Endodermal cell (in vitro differentiated cells): ENCODE data around the gene MACROD2. TPM values are rescaled to one million over a fixed set of nuclear protein-coding genes. Genes with fewer than 3 reads are reported as not detected.

Source experiments
- DNase-seq: peaks from one replicate; pipeline ENCODE4 v3.0.0-alpha.2; 2017
- H3K27ac ChIP-seq: 2 replicates; pipeline ENCODE4 v1.5.1; 2013; ENCODE audit warnings: mild to moderate bottlenecking, low read depth, low read length, moderate library complexity
- H3K27me3 ChIP-seq: 2 replicates; pipeline ENCODE4 v1.6.1; 2013; ENCODE audit warnings: mild to moderate bottlenecking, low read length, moderate library complexity; ENCODE audit not compliant: insufficient read depth, control insufficient read depth, poor library complexity, severe bottlenecking
- H3K36me3 ChIP-seq: 2 replicates; pipeline ENCODE4 v1.7.0; 2013; ENCODE audit warnings: mild to moderate bottlenecking, low read length, moderate library complexity; ENCODE audit not compliant: control insufficient read depth, insufficient read depth
- H3K4me1 ChIP-seq: one replicate; pipeline ENCODE4 v1.7.0; 2013; ENCODE audit warnings: low read length; ENCODE audit not compliant: control insufficient read depth, insufficient read depth
- H3K4me3 ChIP-seq: 2 replicates; pipeline ENCODE4 v1.5.1; 2013; ENCODE audit warnings: mild to moderate bottlenecking, low read length, moderate library complexity
- H3K9ac ChIP-seq: 2 replicates; pipeline ENCODE4 v1.6.1; 2013; ENCODE audit warnings: mild to moderate bottlenecking, low read length, moderate library complexity; ENCODE audit not compliant: poor library complexity, severe bottlenecking; ENCODE audit errors: extremely low read depth
- H3K9me3 ChIP-seq: 2 replicates; pipeline ENCODE4 v1.6.1; 2013; ENCODE audit warnings: mild to moderate bottlenecking, low read length, moderate library complexity; ENCODE audit not compliant: control insufficient read depth
- H3K27ac Mint-ChIP-seq: 2 replicates; pipeline ENCODE4 v1.8.0; 2020; ENCODE audit warnings: mixed read lengths
- H3K27me3 Mint-ChIP-seq: 2 replicates; pipeline ENCODE4 v1.8.0; 2021; ENCODE audit warnings: mild to moderate bottlenecking, mixed read lengths; ENCODE audit not compliant: insufficient read depth
- H3K36me3 Mint-ChIP-seq: 2 replicates; pipeline ENCODE4 v1.8.0; 2020; ENCODE audit warnings: low read depth, mixed read lengths
- H3K4me1 Mint-ChIP-seq: 2 replicates; pipeline ENCODE4 v1.8.0; 2020; ENCODE audit warnings: mixed read lengths
- H3K4me3 Mint-ChIP-seq: 2 replicates; pipeline ENCODE4 v1.8.0; 2020; ENCODE audit warnings: mild to moderate bottlenecking, moderate library complexity, mixed read lengths
- H3K9me3 Mint-ChIP-seq: 2 replicates; pipeline ENCODE4 v1.8.0; 2020; ENCODE audit warnings: mild to moderate bottlenecking, mixed read lengths
- CTCF ChIP-seq: fragments of 200-600 bp; sonication (generic); conservative IDR thresholded peaks from 2 replicates; pipeline ENCODE4 v1.5.0; 2021; ENCODE audit warnings: antibody characterized with exemption, mild to moderate bottlenecking
- WGBS, 2 experiments: methylation state at CpG; one replicate each; pipeline versions ENCODE4 v1.1.5 to v1.1.7; 2013; ENCODE audit warnings: missing lambda C conversion rate in 2 of 2, mixed read lengths in 1 of 2; ENCODE audit not compliant: insufficient coverage in 1 of 2, insufficient read length in 1 of 2; 5-methylcytosine and 5-hydroxymethylcytosine counted together
- total RNA-seq, 2 donors: library from RNA; stranded (reverse); fragmentation: NEBNext Ultra II Directional in 1 of 2; extraction: Animal tissue kit (Norgen Biotek cat#: 25700) in 1 of 2; gene quantifications; 2 replicates in 1 of 2; 3 replicates in 1 of 2; pipeline ENCODE4 v1.2.1, GENCODE V29; 2021

The MACROD2 gene
- total RNA-seq, 2 donors from 2014 or later, result 2.3 to 4.8 TPM

GRCh38 chr20:14958626-14959025, 963.3 kb downstream of the MACROD2 start:
- Mint-ChIP-seq H3K27me3 (no peaks in the 10 kb centered on the region), H3K4me1 (peaks cover 23% of the 10 kb centered on the region), H3K4me3 (no peak overlapping the region), H3K27ac (no peak overlapping the region), H3K9me3 (no peaks in the 10 kb centered on the region), H3K36me3 (peaks cover 2% of the 10 kb centered on the region)
- H3K27ac ChIP-seq, result no peak overlapping the region
- H3K4me1 ChIP-seq, result peaks cover 2% of the 10 kb centered on the region
- H3K27me3 ChIP-seq, result no peaks in the 10 kb centered on the region
- H3K9me3 ChIP-seq, result no peaks in the 10 kb centered on the region
- no peak for TF ChIP-seq CTCF
- DNase-seq, result no peak
- H3K36me3 ChIP-seq, result no peaks in the 10 kb centered on the region
- no peak overlapping the region for H3K9ac ChIP-seq
- no peak overlapping the region for H3K4me3 ChIP-seq

- no peaks in the 10 kb centered on the region for H3K27me3 Mint-ChIP-seq
- H3K4me1 Mint-ChIP-seq, result peaks cover 24% of the 10 kb centered on the region
- H3K36me3 ChIP-seq, result no peaks in the 10 kb centered on the region
- H3K9me3 Mint-ChIP-seq, result no peaks in the 10 kb centered on the region
- no peak overlapping the region for H3K27ac Mint-ChIP-seq
- no peak overlapping the region for H3K9ac ChIP-seq
- no peaks in the 10 kb centered on the region for H3K9me3 ChIP-seq
- TF ChIP-seq CTCF, result peak; percentile 13
- no peaks in the 10 kb centered on the region for H3K27me3 ChIP-seq
- H3K36me3 Mint-ChIP-seq, result peaks cover 2% of the 10 kb centered on the region
- H3K4me3 ChIP-seq, result no peak overlapping the region
- H3K4me3 Mint-ChIP-seq, result no peak overlapping the region
- 92 to 96% methylated on average over 5 to 7 of the region's 7 CpGs for WGBS, 2 experiments
- H3K27ac ChIP-seq, result no peak overlapping the region
- peaks cover 2% of the 10 kb centered on the region for H3K4me1 ChIP-seq
- no peak for DNase-seq
Measured at GRCh38 chr20:14959506-14960475, 964.5 kb downstream of the MACROD2 start.

- no peaks in the 10 kb centered on the region for H3K9me3 Mint-ChIP-seq
- no peaks in the 10 kb centered on the region for H3K9me3 ChIP-seq
- no peak overlapping the region for H3K27ac ChIP-seq
- H3K4me1 Mint-ChIP-seq, result peaks cover 19% of the 10 kb centered on the region
- no peak overlapping the region for H3K9ac ChIP-seq
- H3K4me3 ChIP-seq, result no peak overlapping the region
- H3K4me1 ChIP-seq, result no peaks in the 10 kb centered on the region
- H3K27me3 Mint-ChIP-seq, result no peaks in the 10 kb centered on the region
- no peaks in the 10 kb centered on the region for H3K36me3 ChIP-seq
- 94% methylated on average over 3 of the region's 3 CpGs; no CpG with 5 or more reads in 1 of the 2 experiments for WGBS, 2 experiments
- TF ChIP-seq CTCF, result no peak
- no peak overlapping the region for H3K27ac Mint-ChIP-seq
- H3K4me3 Mint-ChIP-seq, result no peak overlapping the region
- peaks cover 2% of the 10 kb centered on the region for H3K36me3 Mint-ChIP-seq
- H3K27me3 ChIP-seq, result no peaks in the 10 kb centered on the region
- DNase-seq, result no peak
Measured at GRCh38 chr20:14960831-14961230, 965.5 kb downstream of the MACROD2 start.
